ENCODE measurements around the gene UGT8.
"Not testable (repeated sequence)": the region's sequence is repeated elsewhere in the genome, so short reads cannot be mapped to it uniquely, and the experiment has no call there.

The UGT8 gene

GRCh38 chr4:114606245-114606644 lies 7.6 kb downstream of the UGT8 start:
- no peak for DNase-seq (ENCODE audit: low spot score)

- DNase-seq (ENCODE audit: low spot score), result no peak
These were observed 8.4 kb downstream of the UGT8 start for GRCh38 chr4:114607056-114607455.

GRCh38 chr4:114613560-114613959 lies 15.0 kb downstream of the UGT8 start:
- DNase-seq (ENCODE audit: low spot score), result no peak

- DNase-seq (ENCODE audit: low spot score), result no peak
These were observed 16.8 kb downstream of the UGT8 start for GRCh38 chr4:114615435-114615834.

- DNase-seq (ENCODE audit: low spot score), result not testable (repeated sequence)
These were observed 17.4 kb downstream of the UGT8 start for GRCh38 chr4:114616036-114616435.

GRCh38 chr4:114626196-114626595 lies 27.6 kb downstream of the UGT8 start:
- no peak for DNase-seq (ENCODE audit: low spot score)

GRCh38 chr4:114636192-114636935 lies 37.8 kb downstream of the UGT8 start:
- no peak for DNase-seq (ENCODE audit: low spot score)

GRCh38 chr4:114642173-114642780 lies 43.7 kb downstream of the UGT8 start:
- no peak for DNase-seq (ENCODE audit: low spot score)

- no peak for DNase-seq (ENCODE audit: low spot score)
These were observed 51.3 kb downstream of the UGT8 start for GRCh38 chr4:114649908-114650307.

- no peak for DNase-seq (ENCODE audit: low spot score)
These were observed 55.1 kb downstream of the UGT8 start for GRCh38 chr4:114653675-114654074.

- no peak for DNase-seq (ENCODE audit: low spot score)
These were observed 56.0 kb downstream of the UGT8 start for GRCh38 chr4:114654592-114654991.

- DNase-seq (ENCODE audit: low spot score), result no peak
These were observed 59.6 kb downstream of the UGT8 start for GRCh38 chr4:114658179-114658578.

GRCh38 chr4:114658776-114659175 lies 60.2 kb downstream of the UGT8 start:
- DNase-seq (ENCODE audit: low spot score), result no peak

- DNase-seq (ENCODE audit: low spot score), result peak; percentile 68
These were observed 60.9 kb downstream of the UGT8 start for GRCh38 chr4:114659386-114660008.

- DNase-seq (ENCODE audit: low spot score), result no peak
These were observed 64.5 kb downstream of the UGT8 start for GRCh38 chr4:114663083-114663482.

- DNase-seq (ENCODE audit: low spot score), result no peak
These were observed 70.0 kb downstream of the UGT8 start for GRCh38 chr4:114668577-114668976.

GRCh38 chr4:114670733-114671132 lies 72.1 kb downstream of the UGT8 start:
- not testable (repeated sequence) for DNase-seq (ENCODE audit: low spot score)

GRCh38 chr4:114673306-114673705 lies 74.7 kb downstream of the UGT8 start:
- DNase-seq (ENCODE audit: low spot score), result no peak

GRCh38 chr4:114674080-114674479 lies 75.5 kb downstream of the UGT8 start:
- no peak for DNase-seq (ENCODE audit: low spot score)

- no peak for DNase-seq (ENCODE audit: low spot score)
These were observed 78.9 kb downstream of the UGT8 start for GRCh38 chr4:114677346-114677979.

- no peak for DNase-seq (ENCODE audit: low spot score)
These were observed 85.9 kb downstream of the UGT8 start for GRCh38 chr4:114684462-114684861.

GRCh38 chr4:114688059-114688458 lies 89.5 kb downstream of the UGT8 start:
- DNase-seq (ENCODE audit: low spot score), result no peak

GRCh38 chr4:114690571-114690970 lies 92.0 kb downstream of the UGT8 start:
- no peak for DNase-seq (ENCODE audit: low spot score)

Data from ecto neural progenitor cell (in vitro differentiated cells).